ENCODE measurements around the gene SMAP2. TPM values are rescaled to one million over a fixed set of nuclear protein-coding genes. Genes with fewer than 3 reads are reported as not detected.

Gene SMAP2
- total RNA-seq, 4 donors from 2014 or later: 36.7 to 55.2 (median 45.1) TPM

GRCh38 chr1:40361637-40362036 lies 11.9 kb upstream of the SMAP2 start:
- DNase-seq (ENCODE audit: low spot score in 2 of 2): no peak
- no peak overlapping the region for H3K4me3 ChIP-seq
- 90% methylated on average over 3 to 4 of the region's 4 CpGs for WGBS, 2 donors
- no peak for TF ChIP-seq POLR2A (IDR thresholded peaks at IDR 0.05)
- TF ChIP-seq EP300 (IDR thresholded peaks at IDR 0.05): no peak
- TF ChIP-seq CTCF (IDR thresholded peaks at IDR 0.05): no peak
- no peaks in the 10 kb centered on the region for H3K27me3 ChIP-seq
- no peaks in the 10 kb centered on the region for H3K36me3 ChIP-seq
- H3K9me3 ChIP-seq: peaks cover 0 to 19% (median 5%) of the 10 kb centered on the region in 4 donors
- H3K4me1 ChIP-seq: peaks cover 0 to 8% (median 1%) of the 10 kb centered on the region in 4 donors
- no peak overlapping the region for H3K27ac ChIP-seq

- H3K36me3 ChIP-seq: no peaks in the 10 kb centered on the region
- 90 to 95% methylated on average over 2 of the region's 2 CpGs for WGBS, 2 donors
- TF ChIP-seq POLR2A (IDR thresholded peaks at IDR 0.05) (no peak), CTCF (IDR thresholded peaks at IDR 0.05) (no peak), EP300 (IDR thresholded peaks at IDR 0.05) (no peak)
These were observed 11.3 kb upstream of the SMAP2 start for GRCh38 chr1:40362199-40362598.

GRCh38 chr1:40362699-40363098 lies 10.8 kb upstream of the SMAP2 start:
- 35 to 45% methylated on average over 2 of the region's 2 CpGs for WGBS, 2 donors
- no peak for DNase-seq (ENCODE audit: low spot score in 2 of 2)
- TF ChIP-seq POLR2A (IDR thresholded peaks at IDR 0.05) (no peak), EP300 (IDR thresholded peaks at IDR 0.05) (no peak), CTCF (IDR thresholded peaks at IDR 0.05) (no peak)

More at GRCh38 chr1:40362199-40362598, 11.3 kb upstream of the SMAP2 start:
- DNase-seq (ENCODE audit: low spot score in 2 of 2): no peak
- Histone ChIP-seq H3K9me3 (peaks cover 0 to 17% (median 5%) of the 10 kb centered on the region in 4 donors), H3K27ac (no peak overlapping the region), H3K4me3 (no peak overlapping the region), H3K27me3 (no peaks in the 10 kb centered on the region), H3K4me1 (peaks cover 0 to 8% (median 1%) of the 10 kb centered on the region in 4 donors)

GRCh38 chr1:40363721-40364120 lies 9.8 kb upstream of the SMAP2 start:
- Histone ChIP-seq H3K27ac (no peak overlapping the region), H3K4me1 (peaks cover 0 to 8% (median 1%) of the 10 kb centered on the region in 4 donors), H3K27me3 (no peaks in the 10 kb centered on the region), H3K36me3 (no peaks in the 10 kb centered on the region), H3K4me3 (no peak overlapping the region), H3K9me3 (peaks cover 0 to 5% (median 2%) of the 10 kb centered on the region in 4 donors)
- 15 to 20% methylated on average over 2 of the region's 2 CpGs for WGBS, 2 donors
- no peak for DNase-seq (ENCODE audit: low spot score in 2 of 2)
- TF ChIP-seq EP300 (IDR thresholded peaks at IDR 0.05) (no peak), CTCF (IDR thresholded peaks at IDR 0.05) (no peak), POLR2A (IDR thresholded peaks at IDR 0.05) (no peak)

More at GRCh38 chr1:40362699-40363098, 10.8 kb upstream of the SMAP2 start:
- Histone ChIP-seq H3K4me3 (no peak overlapping the region), H3K27ac (no peak overlapping the region), H3K4me1 (peaks cover 0 to 8% (median 1%) of the 10 kb centered on the region in 4 donors), H3K36me3 (no peaks in the 10 kb centered on the region), H3K9me3 (peaks cover 0 to 12% (median 4%) of the 10 kb centered on the region in 4 donors), H3K27me3 (no peaks in the 10 kb centered on the region)

GRCh38 chr1:40371707-40372258 lies 1.7 kb upstream of the SMAP2 start:
- no peaks in the 10 kb centered on the region for H3K9me3 ChIP-seq
- H3K27ac ChIP-seq: no peak overlapping the region
- 66 to 71% methylated on average over 4 of the region's 4 CpGs for WGBS, 2 donors
- DNase-seq (ENCODE audit: low spot score in 2 of 2): no peak
- no peak overlapping the region for H3K4me3 ChIP-seq
- H3K27me3 ChIP-seq: no peaks in the 10 kb centered on the region
- no peaks in the 10 kb centered on the region for H3K36me3 ChIP-seq
- TF ChIP-seq CTCF (IDR thresholded peaks at IDR 0.05) (no peak), POLR2A (IDR thresholded peaks at IDR 0.05) (no peak), EP300 (IDR thresholded peaks at IDR 0.05) (no peak)
- H3K4me1 ChIP-seq: peaks cover 4 to 22% (median 6%) of the 10 kb centered on the region in 4 donors
